HG03175 (cell line): ENCODE results near the gene GALNT17.

Experiments used
- ATAC-seq: cut with Tn5 transposase; IDR thresholded peaks from one replicate; pipeline ENCODE4 v1.9.1; 2021; ENCODE audit warnings: mild to moderate bottlenecking, moderate library complexity; ENCODE audit not compliant: unreplicated experiment

GALNT17 gene

GRCh38 chr7:71385330-71385729, 253.4 kb downstream of the GALNT17 start:
- ATAC-seq = no peak

- ATAC-seq = no peak
These were observed 254.3 kb downstream of the GALNT17 start for GRCh38 chr7:71386152-71386785.

DNA sequence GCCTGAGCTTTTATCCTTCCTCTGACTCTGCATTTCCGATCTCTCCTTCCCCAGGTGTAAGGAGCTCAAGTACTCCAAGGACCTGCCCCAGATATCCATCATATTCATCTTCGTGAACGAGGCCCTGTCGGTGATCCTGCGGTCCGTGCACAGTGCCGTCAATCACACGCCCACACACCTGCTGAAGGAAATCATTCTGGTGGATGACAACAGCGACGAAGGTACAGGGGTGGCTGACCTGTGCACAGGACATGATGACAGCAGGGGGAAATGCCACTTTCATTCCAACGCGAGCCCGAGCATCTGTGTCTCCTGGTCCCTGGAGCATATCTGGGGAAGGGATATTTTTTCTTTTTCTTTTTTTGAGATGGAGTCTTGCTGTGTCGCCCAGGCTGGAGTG, 256.2 kb downstream of the GALNT17 start:
- ATAC-seq = no peak

DNA sequence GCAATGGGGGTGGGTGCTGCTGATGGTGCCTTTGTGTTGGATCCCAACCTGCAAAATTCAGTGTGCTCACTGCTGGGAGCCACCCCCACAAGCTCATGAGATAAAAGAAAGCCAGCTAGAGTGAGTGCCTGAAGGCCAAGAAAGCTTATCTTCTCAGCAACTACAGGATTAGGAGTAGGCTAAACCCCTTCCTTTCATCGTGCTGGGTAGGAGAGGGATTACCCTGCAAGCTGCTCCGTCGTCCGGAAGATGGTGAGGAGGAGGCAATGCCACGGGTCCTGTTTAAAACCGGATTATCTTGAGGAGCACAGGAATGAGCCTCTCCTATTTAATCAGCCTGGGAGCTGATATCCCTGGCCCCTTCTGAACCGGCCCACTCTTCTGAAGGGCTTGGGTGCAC, 258.0 kb downstream of the GALNT17 start:
- ATAC-seq = no peak

DNA sequence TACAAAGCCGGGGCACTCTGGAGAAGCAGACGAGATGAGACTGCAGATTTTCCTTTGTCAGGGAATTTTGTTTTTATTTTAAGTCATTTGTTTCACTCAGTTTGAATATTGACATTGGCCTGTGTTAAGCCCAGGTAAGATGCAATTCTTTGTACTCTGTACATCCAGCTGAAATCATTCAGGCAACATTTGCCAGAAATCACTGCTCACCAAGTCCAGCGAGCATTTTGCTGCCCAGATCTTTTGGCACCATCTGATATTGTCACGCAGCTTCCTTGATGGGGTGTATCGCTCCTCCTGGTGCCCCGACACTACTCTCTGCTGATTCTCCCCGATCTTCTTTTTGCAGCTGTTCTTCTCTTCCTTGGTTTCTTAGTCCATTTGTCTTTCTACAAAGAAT, 261.7 kb downstream of the GALNT17 start:
- no peak for ATAC-seq

GRCh38 chr7:71402684-71403083, 270.7 kb downstream of the GALNT17 start:
- ATAC-seq = no peak

DNA sequence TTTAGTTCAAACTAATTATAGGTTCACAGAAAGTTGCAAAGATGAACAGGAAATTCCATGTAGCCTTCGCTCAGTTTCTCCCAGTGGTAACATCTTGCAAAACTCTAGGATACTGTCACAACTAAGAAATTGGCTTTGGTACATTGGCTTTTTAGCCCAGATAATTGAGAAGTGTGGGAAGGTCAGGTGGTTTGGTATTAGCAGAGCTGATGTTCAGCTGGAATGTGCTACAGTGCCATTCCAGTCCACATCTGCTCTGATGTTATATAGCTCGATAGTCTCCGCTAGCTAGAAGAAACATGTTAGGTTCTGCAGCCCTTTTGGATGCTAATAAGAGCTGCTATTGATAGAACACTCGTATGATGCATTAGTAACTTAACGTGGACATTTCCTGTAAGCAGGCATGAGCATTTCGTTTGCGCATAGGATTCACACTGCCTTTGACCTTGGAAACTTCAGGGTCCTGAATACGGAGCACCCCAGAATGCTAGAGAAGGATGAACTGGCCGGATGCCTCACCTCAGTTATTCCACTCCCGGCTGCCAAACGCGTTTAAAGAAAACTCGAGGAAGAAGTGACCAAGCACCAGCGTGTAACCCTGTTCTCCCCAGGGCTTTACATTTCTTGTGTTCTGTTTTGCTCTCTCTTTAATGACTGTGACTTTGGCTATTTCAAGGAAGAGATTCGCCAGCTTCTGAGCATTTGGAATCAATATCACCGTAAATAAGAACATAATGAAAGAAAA, 271.4 kb downstream of the GALNT17 start:
- no peak for ATAC-seq

DNA sequence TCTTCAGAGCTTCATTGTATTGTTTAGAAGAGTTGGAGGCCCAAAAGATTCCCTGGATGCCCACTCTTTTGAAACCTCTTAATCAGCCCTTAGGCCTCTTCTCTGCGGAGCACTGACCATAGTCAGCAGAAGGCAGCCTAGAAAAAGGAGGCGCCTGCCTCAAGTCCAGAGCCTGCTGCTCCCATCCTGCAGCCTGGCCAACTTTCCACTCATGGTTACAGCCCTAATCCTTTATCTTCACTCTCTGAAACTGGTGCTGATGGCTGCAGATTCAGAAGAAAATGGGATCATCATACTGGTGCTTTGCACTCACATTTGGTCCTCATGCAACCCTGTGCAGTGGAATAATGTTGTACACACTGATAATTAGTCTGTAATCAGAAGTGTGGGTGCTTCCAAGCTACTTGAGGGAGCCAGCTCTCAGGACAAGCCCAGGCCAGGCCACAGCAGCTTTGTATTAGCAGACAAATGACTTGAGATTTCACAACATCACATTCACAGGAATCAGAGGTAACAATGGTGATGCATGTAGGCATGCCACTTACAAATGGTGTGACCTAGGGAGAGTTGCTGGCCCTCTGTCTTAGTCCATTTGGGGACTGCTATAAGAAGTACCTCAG, 272.9 kb downstream of the GALNT17 start:
- no peak for ATAC-seq

- no peak for ATAC-seq
These were observed 276.3 kb downstream of the GALNT17 start for GRCh38 chr7:71408271-71408670.

DNA sequence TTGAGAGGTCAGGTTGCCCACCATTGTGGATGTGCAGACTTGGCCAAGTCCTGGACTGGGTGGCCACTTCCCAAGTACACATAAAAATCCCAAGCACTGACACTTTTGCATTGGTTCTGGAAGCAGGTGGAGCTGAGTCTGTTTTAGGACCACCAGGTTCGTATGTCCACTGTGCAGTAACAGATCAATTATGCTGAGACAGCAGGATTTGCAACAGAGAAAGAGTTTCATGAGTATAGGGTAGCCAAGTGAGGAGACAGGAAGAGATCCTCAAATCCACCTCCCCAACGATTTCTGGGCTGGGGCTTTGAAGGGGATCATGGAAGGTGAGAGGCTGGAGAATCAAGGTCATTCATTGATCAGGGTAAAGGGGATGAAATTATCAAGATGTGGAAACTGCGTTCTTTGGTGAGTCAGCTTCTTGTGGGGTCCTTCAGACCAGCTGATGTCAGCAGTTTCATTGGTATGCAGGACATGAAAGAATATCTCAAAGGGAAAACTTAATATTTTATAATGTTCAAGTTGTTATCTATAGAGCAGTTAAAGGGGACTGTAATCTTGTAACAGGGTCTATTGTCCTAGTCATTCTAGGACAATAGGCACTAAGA, 277.7 kb downstream of the GALNT17 start:
- ATAC-seq = no peak

DNA sequence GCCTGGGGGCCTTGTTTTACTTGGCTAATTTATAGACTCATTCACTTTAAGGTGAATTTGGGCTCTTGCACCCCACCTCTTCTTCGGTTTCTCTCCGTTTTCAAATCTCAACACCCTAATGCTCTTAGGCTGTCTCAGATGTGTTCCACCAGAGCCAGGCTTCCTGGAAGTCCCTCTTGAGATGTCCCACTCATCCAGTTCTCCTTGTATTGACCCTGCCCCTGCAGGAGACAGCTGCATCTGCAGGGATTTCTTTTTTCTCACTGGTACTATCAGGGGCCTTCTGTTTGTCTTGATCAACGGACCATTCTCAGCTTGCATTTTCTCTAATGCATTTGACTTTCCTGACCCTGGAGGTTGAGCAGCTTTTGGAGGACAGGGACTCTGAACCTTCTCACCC, 279.5 kb downstream of the GALNT17 start:
- no peak for ATAC-seq

- no peak for ATAC-seq
These were observed 282.5 kb downstream of the GALNT17 start for GRCh38 chr7:71414490-71414889.

DNA sequence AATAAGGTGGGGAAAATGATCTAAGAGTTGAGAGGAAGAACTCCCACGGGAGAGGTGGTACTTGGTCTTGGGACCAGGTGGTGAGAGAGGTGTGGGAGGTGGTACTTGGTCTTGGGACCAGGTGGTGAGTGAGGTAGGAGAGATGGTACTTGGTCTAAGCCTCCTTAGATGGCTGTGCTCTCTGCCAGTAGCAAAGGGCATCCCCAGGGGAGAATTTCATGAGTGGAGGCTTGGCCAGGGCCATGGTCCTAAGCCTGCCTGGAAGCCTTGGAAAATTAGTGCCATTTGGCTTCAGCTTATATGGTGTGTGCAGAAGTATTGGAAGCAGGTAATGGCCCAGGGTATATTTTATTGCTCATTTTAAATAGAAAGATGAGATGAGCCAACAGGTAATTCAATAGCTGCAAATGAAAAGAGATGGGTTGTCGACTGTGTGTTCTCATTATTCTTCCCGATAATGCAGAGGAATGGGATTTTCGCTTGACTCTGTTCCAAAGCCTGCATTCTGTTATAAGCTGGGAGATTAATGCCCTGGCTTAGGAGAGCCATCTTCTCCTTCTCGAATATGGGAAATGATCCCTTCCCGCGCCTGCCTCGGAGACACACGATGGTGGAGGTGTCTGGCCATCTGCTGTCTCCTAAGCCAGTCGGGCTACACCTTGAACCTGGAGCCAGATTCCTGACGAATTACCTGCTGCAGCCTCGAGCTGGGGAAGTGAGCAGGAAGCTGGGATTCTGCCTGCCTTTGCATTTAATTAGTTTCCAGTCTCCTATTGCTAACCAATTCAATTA, 287.8 kb downstream of the GALNT17 start:
- ATAC-seq = no peak

- ATAC-seq = no peak
These were observed 290.2 kb downstream of the GALNT17 start for GRCh38 chr7:71422104-71422503.

GRCh38 chr7:71424166-71425035, 292.5 kb downstream of the GALNT17 start:
- ATAC-seq = no peak

DNA sequence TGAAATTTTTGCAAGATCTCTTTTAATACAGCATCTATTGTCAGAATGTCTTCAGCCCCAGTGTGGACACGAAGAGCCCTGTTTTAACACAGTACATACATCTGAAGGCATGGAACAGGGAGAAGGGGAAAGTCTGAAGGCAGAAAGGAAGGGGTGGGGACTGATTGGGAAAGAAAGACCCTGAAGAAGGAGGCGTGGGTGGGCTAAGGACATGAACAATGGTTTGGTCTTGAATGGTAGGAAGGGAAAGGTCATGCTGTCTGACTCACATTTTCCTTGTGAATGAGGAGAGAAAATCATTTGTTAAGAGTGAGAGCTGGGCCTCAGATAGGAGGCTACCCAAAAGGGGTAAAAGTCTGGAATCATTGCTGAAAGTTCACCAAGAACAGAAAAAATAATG, 297.1 kb downstream of the GALNT17 start:
- ATAC-seq = no peak

- no peak for ATAC-seq
These were observed 298.3 kb downstream of the GALNT17 start for GRCh38 chr7:71430246-71430645.

GRCh38 chr7:71439321-71439720, 307.4 kb downstream of the GALNT17 start:
- no peak for ATAC-seq

- ATAC-seq = no peak
These were observed 310.7 kb downstream of the GALNT17 start for GRCh38 chr7:71442492-71443190.

DNA sequence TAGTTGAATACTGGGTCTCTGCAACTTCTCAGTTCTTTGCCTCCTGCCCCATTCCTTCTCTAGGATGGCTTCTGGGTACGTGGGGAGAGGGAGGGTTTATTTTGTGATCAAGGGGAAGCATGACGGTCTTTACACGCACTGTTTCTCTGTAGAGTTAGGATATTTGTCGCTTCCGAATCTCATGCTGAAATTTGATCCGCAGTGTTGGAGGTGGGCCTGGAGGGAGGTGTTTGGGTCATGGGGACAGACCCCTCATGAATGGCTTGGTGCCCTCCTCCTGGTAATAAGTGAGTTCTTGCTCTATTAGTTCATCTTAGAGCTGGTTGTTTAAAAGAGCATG, 311.2 kb downstream of the GALNT17 start:
- no peak for ATAC-seq
